Stimulated activated CD4-positive, alpha-beta T cell treated with anti-CD3 and anti-CD28 coated beads, Interleukin-1b, Interleukin-23, amount 100 ng/mL, for 24 hours (primary cell): ENCODE data around the gene CARNS1.

Source experiments
- DNase-seq, 4 experiments: peaks; one replicate each; pipeline ENCODE4 v3.0.0-alpha.2; 2020; ENCODE audit warnings: low read depth in 4 of 4, low spot score in 1 of 4

The CARNS1 gene

GRCh38 chr11:67415501-67416304, at the start of gene CARNS1:
Gene CARNS1 (plus strand): TSS chr11:67415678. CDS start chr11:67416200, 522 bp downstream.
- DNase-seq, result no peak

- no peak for DNase-seq
Measured at GRCh38 chr11:67365736-67366444, 49.6 kb upstream of the CARNS1 start.

GRCh38 chr11:67366546-67366945, 48.9 kb upstream of the CARNS1 start:
- DNase-seq, result no peak

GRCh38 chr11:67366961-67367760, 48.3 kb upstream of the CARNS1 start:
- no peak for DNase-seq

GRCh38 chr11:67367761-67368227, 47.7 kb upstream of the CARNS1 start:
- no peak for DNase-seq

GRCh38 chr11:67368621-67369020, 46.9 kb upstream of the CARNS1 start:
- DNase-seq, result no peak

GRCh38 chr11:67369275-67369674, 46.2 kb upstream of the CARNS1 start:
- DNase-seq, result no peak

- DNase-seq, result no peak
Measured at GRCh38 chr11:67369801-67370284, 45.6 kb upstream of the CARNS1 start.

GRCh38 chr11:67370351-67371076, 45.0 kb upstream of the CARNS1 start:
- DNase-seq, result no peak

GRCh38 chr11:67371189-67371910, 44.1 kb upstream of the CARNS1 start:
- DNase-seq, result no peak

- no peak for DNase-seq
Measured at GRCh38 chr11:67371911-67372320, 43.6 kb upstream of the CARNS1 start.

- DNase-seq, result no peak
Measured at GRCh38 chr11:67372321-67372992, 43.0 kb upstream of the CARNS1 start.

- DNase-seq, result no peak
Measured at GRCh38 chr11:67372993-67373647, 42.4 kb upstream of the CARNS1 start, which contains the start of gene CLCF1. Gene CLCF1 (minus strand): TSS chr11:67373598. CDS start chr11:67373539, 59 bp downstream.

- no peak for DNase-seq
Measured at GRCh38 chr11:67373648-67374570, 41.6 kb upstream of the CARNS1 start.

GRCh38 chr11:67374571-67375281, 40.8 kb upstream of the CARNS1 start:
- no peak for DNase-seq

- no peak for DNase-seq
Measured at GRCh38 chr11:67375320-67376055, 40.0 kb upstream of the CARNS1 start.
